Activated CD8-positive, alpha-beta memory T cell treated with anti-CD3 and anti-CD28 coated beads for 1 hour (primary cell): ENCODE data around the gene CRISPLD2.

ENCODE experiments used
- DNase-seq, 2 donors: peaks; one replicate each; pipeline ENCODE4 v3.0.0-alpha.2; 2020; ENCODE audit warnings: low read depth in 1 of 2; ENCODE audit errors: extremely low read depth in 1 of 2

Gene CRISPLD2

GRCh38 chr16:84899414-84899813 lies 79.6 kb downstream of the CRISPLD2 start:
- no peak for DNase-seq

DNA sequence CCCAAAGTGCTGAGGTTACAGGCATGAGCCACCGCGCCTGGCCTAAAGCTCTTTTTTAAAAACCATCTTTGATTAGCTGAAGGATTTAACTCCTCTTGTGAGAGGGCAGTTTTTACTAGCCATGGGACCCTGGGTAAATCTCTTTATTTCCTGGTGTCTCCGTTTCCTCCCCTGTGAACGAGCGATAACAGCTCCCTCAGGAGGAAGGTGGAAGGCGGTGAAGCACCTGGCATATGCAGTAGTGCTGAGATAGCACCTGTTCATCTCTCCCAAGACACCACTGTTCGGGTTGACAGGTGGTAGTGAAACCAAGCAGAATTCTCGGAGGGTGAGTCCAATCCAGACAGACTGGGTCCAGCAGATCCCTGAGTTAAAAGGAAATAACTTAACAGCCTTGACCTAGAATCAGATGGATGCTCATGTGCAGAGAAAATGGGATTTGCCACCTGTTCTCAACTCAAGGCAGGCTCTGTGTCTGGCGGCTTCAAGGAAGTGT lies 86.2 kb downstream of the CRISPLD2 start:
- DNase-seq: no peak

DNA sequence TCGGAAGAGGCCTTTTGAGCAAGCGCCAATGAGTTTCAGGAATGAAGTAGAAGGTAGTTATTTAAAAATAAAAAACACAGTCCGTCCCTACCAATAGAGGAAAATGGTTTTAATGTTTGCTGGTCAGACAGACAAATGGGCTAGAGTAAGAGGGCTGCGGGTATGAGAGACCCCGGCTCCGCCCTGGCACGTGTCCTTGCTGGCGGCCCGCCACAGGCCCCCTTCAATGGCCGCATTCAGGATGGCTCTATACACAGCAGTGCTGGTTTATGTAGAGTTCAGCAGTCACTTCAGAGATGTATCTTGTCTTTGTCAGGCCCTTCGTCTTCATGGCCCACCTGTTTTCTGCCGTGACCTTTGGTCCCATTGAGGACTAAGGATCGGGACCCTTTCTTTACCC lies 87.3 kb downstream of the CRISPLD2 start:
- no peak for DNase-seq

DNA sequence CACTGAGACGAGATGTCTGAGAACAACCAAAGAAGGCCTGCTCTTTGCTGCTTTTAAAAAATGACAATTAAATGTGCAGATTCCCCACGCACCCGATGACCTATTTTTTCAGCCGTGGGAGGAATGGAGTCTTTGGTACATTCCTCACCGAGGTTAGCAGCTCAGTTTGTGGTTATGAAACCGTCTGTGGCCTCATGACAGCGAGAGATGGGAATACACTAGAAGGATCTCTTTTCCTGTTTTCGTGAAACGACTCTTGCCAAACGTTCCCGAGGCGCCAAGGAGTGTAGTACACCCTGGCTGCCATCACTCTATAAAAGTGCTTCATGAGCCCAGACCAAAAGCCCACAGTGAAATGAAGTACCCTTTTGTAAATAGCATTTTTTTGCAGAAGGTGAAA lies 87.8 kb downstream of the CRISPLD2 start:
- DNase-seq: no peak

DNA sequence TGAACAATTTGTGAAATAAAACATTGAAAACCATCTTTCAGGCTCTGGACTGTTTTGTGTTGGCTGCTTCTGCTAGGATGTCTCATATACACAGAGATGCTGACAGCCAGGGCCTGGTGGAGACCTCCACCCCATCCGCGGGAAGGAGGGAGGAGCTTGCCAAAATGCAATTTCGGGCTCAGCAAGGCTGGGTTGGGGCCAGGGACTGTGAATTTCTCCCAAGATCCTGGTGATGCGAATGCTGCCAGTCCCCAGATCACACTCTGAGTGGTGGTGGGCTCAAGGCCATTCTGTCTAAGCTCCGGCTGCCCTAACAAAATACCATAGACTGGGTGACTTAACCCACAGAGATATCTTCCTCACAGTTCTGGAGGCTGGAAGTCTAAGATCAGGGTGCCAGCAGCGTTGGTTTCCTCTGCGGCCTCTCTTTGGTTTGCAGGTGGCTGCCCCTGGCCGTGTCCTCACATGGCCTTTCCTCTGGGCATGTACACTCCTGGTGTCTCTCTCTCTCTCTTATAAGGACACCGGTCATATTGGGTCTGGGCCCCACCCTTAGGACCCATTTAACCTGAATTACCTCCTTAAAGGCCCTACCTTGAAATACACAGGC lies 89.8 kb downstream of the CRISPLD2 start:
- no peak for DNase-seq

DNA sequence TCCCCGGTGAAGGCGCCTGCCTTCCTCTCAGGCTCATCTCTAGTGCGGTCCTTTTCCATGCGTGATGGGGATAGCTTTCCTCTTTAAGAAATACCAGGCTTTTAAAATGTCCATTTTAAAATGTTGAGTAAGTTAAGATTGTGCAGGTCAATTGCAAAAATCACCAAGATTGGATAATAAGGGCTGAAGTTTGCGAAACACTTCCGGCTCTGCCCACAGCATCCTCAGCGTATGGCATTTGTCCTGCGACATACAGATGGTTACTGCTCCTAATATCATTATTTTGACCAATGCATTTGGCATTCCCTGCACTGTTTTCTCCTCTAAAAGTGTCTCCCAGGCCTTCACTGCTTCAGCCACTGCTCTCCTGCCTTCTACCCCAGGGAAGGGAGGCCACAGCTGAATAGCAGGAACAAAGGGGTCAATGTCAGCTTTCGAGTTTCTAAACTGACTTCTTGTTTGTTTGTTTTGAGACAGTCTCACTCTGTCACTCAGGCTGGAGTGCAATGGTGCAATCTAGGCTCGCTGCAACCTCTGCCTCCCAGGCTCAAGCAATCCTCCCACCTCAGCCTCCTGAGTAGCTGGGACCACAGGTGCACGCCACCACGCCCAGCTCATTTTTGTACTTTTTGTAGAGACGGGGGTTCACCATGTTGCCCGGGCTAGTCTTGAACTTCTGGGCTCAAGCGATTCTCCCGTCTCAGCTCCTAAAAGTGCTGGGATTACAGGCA lies 91.9 kb downstream of the CRISPLD2 start:
- no peak for DNase-seq

DNA sequence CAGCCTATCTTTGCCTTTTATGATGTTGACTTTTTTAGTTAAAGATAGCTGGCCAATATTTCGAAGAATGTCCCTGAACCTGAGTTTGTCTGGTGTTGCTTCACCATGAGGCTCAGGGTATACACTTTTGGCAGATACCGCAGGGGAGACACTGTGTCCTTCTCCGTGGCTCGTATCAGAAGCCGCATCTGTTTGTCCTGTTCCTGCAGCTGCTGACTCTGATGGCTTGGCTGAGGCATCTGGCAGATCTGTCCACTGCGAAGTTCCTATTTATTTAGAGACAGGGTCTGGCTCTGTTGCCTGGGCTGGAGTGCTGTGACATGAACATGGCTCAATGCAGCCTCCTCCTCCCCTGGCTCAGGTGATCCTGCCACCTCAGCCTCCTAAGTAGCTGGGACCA lies 93.5 kb downstream of the CRISPLD2 start:
- no peak for DNase-seq

DNA sequence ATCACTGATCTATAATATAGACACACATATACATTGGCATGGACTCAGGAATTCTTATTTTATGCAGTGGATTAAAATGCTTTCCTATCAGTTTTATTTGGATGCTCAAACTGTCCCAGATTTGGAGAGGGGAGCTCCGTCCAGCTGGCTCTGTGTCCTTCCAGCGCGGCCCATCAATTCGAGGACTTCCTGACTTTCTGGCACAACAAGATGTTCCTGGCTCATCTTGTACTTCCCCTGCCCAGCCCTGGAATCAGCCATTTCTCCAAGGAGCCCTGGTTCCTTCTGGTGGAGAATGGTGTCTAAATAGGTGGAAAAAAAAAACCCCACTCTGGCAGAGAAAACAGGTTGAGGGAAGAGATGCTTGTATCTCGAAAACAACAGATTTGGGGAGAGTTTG lies 94.5 kb downstream of the CRISPLD2 start:
- DNase-seq: no peak

GRCh38 chr16:84916178-84916577 lies 96.4 kb downstream of the CRISPLD2 start:
- no peak for DNase-seq

DNA sequence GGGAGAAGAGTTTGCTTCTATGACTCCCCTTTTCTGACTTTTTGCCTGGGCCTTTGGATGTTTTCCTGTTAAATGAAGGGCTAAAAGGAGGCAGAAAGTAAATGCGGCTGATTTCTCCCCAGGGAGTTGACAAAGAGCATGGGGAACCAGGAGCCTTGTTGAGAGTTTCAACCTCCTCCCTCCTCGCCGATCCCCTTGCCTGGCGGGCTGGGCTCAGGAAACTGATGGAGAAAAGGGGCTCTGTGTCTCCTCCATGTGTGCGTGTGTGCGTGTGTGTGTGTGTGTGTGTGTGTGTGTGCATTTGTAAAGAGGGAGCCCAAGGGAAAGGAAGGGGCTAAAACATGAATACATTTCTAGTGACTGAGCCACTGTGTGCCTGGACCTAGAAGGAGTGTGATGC lies 97.1 kb downstream of the CRISPLD2 start:
- DNase-seq: no peak

DNA sequence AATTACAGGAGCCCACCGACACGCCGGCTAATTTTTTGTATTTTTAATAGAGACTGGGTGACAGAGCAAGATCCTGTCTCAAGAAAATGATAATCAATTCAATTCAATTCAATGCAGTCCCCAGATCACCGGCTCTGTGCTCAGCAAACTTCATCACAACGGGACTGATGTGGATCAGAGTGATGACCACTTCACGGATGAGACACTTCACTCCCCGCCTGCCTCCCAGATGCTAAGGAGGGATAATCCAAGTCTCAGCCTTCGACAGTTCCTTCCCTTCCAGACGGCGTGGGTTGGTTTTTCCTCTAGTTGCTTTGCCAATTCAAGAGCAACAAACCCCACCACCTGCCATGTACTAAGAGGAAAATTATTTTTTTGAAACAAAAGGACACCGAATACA lies 97.7 kb downstream of the CRISPLD2 start:
- no peak for DNase-seq

DNA sequence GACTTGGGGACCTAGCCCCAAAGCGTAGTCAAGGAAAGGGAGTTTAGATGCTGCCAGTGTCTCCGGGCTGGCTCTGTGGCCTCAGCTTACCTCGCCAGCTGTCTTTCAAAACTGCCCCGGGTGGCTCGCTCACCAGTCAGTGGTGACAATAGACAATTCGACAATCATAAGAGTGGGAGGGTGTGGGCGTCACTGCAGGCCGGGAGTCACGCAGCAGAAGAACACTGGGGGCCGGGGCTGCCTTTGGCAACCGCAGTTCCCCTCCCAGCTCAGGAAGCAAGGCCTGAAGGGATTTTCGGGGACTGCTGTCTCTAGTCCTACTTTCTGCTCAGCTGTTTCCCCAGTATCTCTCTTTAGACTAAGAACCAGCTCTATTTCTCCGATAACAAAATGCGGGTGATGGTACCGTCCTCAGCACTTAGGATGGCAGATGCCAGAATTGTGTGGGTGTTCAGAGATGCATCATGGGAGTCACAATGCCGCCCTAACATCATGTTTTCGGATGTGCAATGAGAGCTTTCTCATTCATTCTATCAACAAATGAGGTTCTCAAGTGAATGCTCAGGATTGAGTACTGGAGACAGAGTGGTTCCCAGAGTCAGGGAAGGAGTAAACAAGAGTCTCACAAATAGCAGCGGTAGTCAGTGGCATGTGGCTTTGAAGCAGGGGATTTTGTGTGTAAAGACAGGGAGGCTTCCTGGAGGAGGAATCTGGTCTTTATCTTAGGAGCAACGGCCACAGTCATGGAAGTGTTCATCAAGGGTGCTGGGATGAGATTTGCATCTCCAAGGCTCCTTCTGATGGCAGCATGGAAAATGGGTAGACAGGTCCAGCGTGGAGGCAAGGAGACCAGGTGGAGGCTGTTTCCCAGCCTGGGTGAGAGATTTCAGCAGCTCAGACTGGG lies 98.5 kb downstream of the CRISPLD2 start:
- DNase-seq: no peak

DNA sequence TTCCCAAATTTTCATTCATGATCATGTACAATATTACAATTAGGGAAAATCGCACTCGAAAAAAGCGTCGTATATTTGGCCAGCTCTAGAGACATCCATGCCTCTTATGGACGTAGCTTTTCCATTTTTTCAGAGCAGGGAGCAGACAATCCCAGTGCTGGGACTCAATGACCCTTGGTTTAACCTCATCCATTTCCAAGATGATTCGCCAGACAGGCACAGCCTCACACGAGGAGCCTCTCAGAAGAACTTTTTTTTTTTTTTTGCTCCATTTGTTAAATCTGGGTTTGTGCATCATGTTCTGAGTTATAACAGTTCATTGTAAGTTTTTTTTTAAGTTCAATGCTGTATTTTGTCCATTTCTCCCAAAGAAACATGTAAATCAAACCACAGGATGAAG lies 99.5 kb downstream of the CRISPLD2 start:
- DNase-seq: no peak

- DNase-seq: no peak
Measured at GRCh38 chr16:84919708-84920107, 99.9 kb downstream of the CRISPLD2 start.

- DNase-seq: no peak
Measured at GRCh38 chr16:84920333-84920732, 100.5 kb downstream of the CRISPLD2 start.

- DNase-seq: no peak
Measured at GRCh38 chr16:84922351-84923120, 102.8 kb downstream of the CRISPLD2 start.

DNA sequence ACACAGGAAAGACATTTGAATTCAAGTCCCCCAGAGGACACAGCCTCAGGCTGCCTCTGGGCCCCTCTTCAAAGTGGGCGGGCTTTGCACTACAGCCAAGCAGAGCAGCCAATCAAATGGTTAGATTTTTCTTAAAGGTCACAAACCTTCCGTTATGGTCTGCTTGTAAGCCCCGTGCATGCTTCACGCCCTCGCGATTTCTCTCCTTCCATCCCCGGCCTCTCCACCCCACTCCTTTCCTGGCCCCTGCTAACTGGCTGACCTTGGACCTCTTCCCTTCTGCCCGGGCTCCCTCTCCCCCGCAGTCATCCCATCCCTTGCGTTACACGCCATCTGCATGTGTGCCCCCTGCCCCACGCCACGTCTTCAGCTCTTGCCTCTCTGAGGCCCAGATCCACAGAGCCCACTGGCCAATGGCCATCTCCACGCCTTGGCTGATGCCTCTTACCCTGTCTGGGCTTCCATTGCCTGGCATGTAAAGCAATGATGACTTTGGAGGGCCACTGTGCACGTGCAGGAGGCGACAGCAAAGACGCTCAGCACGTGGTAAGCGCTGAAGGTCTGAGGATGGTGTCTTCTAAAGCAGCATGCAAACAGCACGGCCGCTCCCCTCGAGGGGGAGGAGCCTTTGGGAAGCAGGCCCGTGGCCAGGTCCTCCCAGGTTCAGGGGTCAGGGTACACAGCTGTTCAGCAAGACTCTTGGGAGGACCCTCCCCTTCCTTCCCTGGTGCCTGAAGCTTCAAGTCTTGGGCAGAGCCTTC lies 104.7 kb downstream of the CRISPLD2 start:
- no peak for DNase-seq

GRCh38 chr16:84925092-84925772 lies 105.4 kb downstream of the CRISPLD2 start:
- DNase-seq: peak; percentile 32 to 54

GRCh38 chr16:84925773-84926372 lies 106.1 kb downstream of the CRISPLD2 start:
- no peak for DNase-seq
